A549 (cell line): Measurements from ENCODE around the gene ANTXR2. TPM values are rescaled to one million over a fixed set of nuclear protein-coding genes. Genes with fewer than 3 reads are reported as not detected.
A peak's percentile ranks its signal among the peaks of the same experiment; 100 is the strongest.

Experiments used
- ATAC-seq, 2 experiments: fragments of 200-7000 bp in 1 of 2; fragments of >200 bp in 1 of 2; cut with Nextera tagmentation in 1 of 2; cut with Tn5 transposase in 1 of 2; 3 replicates each; pipeline versions ENCODE4 v1.8.0 to v1.9.1; 2018 to 2020; ENCODE audit warnings: mild to moderate bottlenecking in 1 of 2, moderate library complexity in 1 of 2
- CTCF ChIA-PET: fragments of 300-600 bp; sonication (Branson Sonifier 250); formaldehyde crosslinking; extraction: SDS; loops from one replicate; lab custom pipeline; 2021; ENCODE audit warnings: antibody characterized with exemption, inconsistent platforms; lab: Yijun Ruan, JAX
- POLR2A ChIA-PET: fragments of 350-600 bp; formaldehyde crosslinking; extraction: SDS; loops from one replicate; lab custom pipeline; 2021; ENCODE audit warnings: antibody characterized with exemption, inconsistent platforms; lab: Yijun Ruan, JAX
- DNase-seq, 2 experiments: peaks; one replicate each; pipeline versions ENCODE4 v3.0.0 to v3.0.0-alpha.2; 2011 to 2016; ENCODE audit warnings: low read depth in 1 of 2, low spot score in 1 of 2
- FAIRE-seq: peaks from 2 replicates; lab custom pipeline; 2011; peaks lifted over from hg19 to GRCh38; lab: Jason Lieb, UNC
- H3K27ac ChIP-seq, 2 experiments: fragments of >200 bp; sonication (Bioruptor Twin); formaldehyde crosslinking; 3 replicates each; pipeline ENCODE4 v1.5.1; 2016 to 2017
- H3K4me1 ChIP-seq: fragments of >200 bp; sonication (Bioruptor Twin); formaldehyde crosslinking; 3 replicates; pipeline ENCODE4 v1.6.1; 2016
- H3K4me2 ChIP-seq: fragments of >200 bp; sonication (Bioruptor Twin); formaldehyde crosslinking; 3 replicates; pipeline ENCODE4 v1.6.1; 2016
- H3K4me3 ChIP-seq: fragments of >200 bp; sonication (Bioruptor Twin); formaldehyde crosslinking; 3 replicates; pipeline ENCODE4 v1.5.1; 2016
- H3K9me3 ChIP-seq: fragments of >200 bp; sonication (Bioruptor Twin); formaldehyde crosslinking; 3 replicates; pipeline ENCODE4 v1.6.1; 2016
- CBX2 ChIP-seq: fragments of 200-600 bp; sonication (generic); IDR thresholded peaks from 2 replicates; pipeline ENCODE4 v1.6.1; 2016; ENCODE audit warnings: low read depth, mild to moderate bottlenecking, borderline replicate concordance
- CBX8 ChIP-seq: fragments of 200-600 bp; sonication (generic); IDR thresholded peaks from 2 replicates; pipeline ENCODE4 v1.6.1; 2016
- EHMT2 ChIP-seq: fragments of 200-600 bp; sonication (generic); IDR thresholded peaks from 2 replicates; pipeline ENCODE4 v1.6.1; 2016; ENCODE audit warnings: antibody characterized with exemption, low read depth, mild to moderate bottlenecking, moderate library complexity
- FOSB ChIP-seq: fragments of 250-450 bp; sonication (Bioruptor Pico); IDR thresholded peaks from 2 replicates; pipeline ENCODE4 v1.5.0; 2020; ENCODE audit warnings: mild to moderate bottlenecking, moderate library complexity
- FOSL2 ChIP-seq, 2 experiments: fragments of 450-650 bp in 1 of 2; fragments of >200 bp in 1 of 2; sonication (Bioruptor Twin) in 1 of 2; formaldehyde crosslinking; IDR thresholded peaks; 2 replicates each; pipeline versions ENCODE4 v1.5.0 to v1.6.1; 2016 to 2020; ENCODE audit warnings: mild to moderate bottlenecking in 1 of 2, moderate library complexity in 1 of 2
- FOXS1 ChIP-seq: fragments of 250-450 bp; sonication (Bioruptor Pico); IDR thresholded peaks from 2 replicates; pipeline ENCODE4 v1.5.0; 2020; ENCODE audit warnings: mild to moderate bottlenecking, moderate library complexity
- MAZ ChIP-seq: fragments of 150-350 bp; IDR thresholded peaks from 2 replicates; pipeline ENCODE4 v1.6.1; 2014; ENCODE audit warnings: antibody characterized with exemption, low read depth, low read length, borderline replicate concordance
- POLR2AphosphoS2 ChIP-seq: conservative IDR thresholded peaks from 2 replicates; pipeline ENCODE4 v1.6.1; 2012; ENCODE audit warnings: low read length, improper control_type of control experiment, inconsistent platforms
- RARB ChIP-seq: fragments of 250-450 bp; sonication (Bioruptor Pico); IDR thresholded peaks from 2 replicates; pipeline ENCODE4 v1.8.0; 2021; ENCODE audit warnings: mild to moderate bottlenecking, moderate library complexity
- SMC3 ChIP-seq: fragments of >200 bp; sonication (Bioruptor Twin); formaldehyde crosslinking; IDR thresholded peaks from 3 replicates; pipeline ENCODE4 v1.6.1; 2018; ENCODE audit warnings: inconsistent platforms
- ZC3H11A ChIP-seq: fragments of 450-650 bp; IDR thresholded peaks from 2 replicates; pipeline ENCODE4 v1.6.1; 2014; ENCODE audit warnings: antibody characterized with exemption, mild to moderate bottlenecking
- ZFP36 ChIP-seq: fragments of 450-650 bp; IDR thresholded peaks from 2 replicates; pipeline ENCODE4 v1.6.1; 2014; ENCODE audit warnings: borderline replicate concordance; ENCODE audit not compliant: partially characterized antibody
- ZSCAN20 ChIP-seq: fragments of 250-450 bp; sonication (Bioruptor Pico); IDR thresholded peaks from 2 replicates; pipeline ENCODE4 v1.8.0; 2022; ENCODE audit warnings: mild to moderate bottlenecking, moderate library complexity
- WGBS: methylation state at CpG from one replicate; pipeline ENCODE4 v1.1.6; 2017; ENCODE audit errors: missing lambda C conversion rate; 5-methylcytosine and 5-hydroxymethylcytosine counted together
- polyA plus RNA-seq, 4 experiments: library from polyadenylated mRNA; depleted of rRNA in 3 of 4; stranded (reverse); fragments of >200 nt; fragmentation: RNase III in 1 of 4; extraction: RNeasy Plus Mini Kit Qiagen cat#74134 plus additional on column Dnase treatment in 1 of 4; gene quantifications; 2 replicates in 3 of 4; 3 replicates in 1 of 4; pipeline ENCODE4 v1.2.3, GENCODE V29; 2011 to 2017
- TF ChIP-seq, protein P1 (sequence below): fragments of >200 bp; sonication (Bioruptor Twin); formaldehyde crosslinking; IDR thresholded peaks from 3 replicates; pipeline ENCODE4 v1.5.1; 2016
- TF ChIP-seq, protein P2 (sequence below): fragments of 450-650 bp; IDR thresholded peaks from 2 replicates; pipeline ENCODE4 v1.6.1; 2014; ENCODE audit warnings: antibody characterized with exemption
- TF ChIP-seq, protein P3 (sequence below): fragments of >200 bp; sonication (Bioruptor Twin); formaldehyde crosslinking; IDR thresholded peaks from 3 replicates; pipeline ENCODE4 v1.6.1; 2016
- TF ChIP-seq, protein P4 (sequence below): fragments of 200-600 bp; sonication (generic); IDR thresholded peaks from 2 replicates; pipeline ENCODE4 v1.6.1; 2016; ENCODE audit warnings: antibody characterized with exemption, mild to moderate bottlenecking, moderate library complexity
- TF ChIP-seq, protein P5 (sequence below): IDR thresholded peaks from 2 replicates; pipeline ENCODE4 v1.6.1; 2012

The ANTXR2 gene
- polyA plus RNA-seq, 2 of the 4 experiments (the other 2 are of a cell fraction) = 2.3 to 3.0 TPM

DNA sequence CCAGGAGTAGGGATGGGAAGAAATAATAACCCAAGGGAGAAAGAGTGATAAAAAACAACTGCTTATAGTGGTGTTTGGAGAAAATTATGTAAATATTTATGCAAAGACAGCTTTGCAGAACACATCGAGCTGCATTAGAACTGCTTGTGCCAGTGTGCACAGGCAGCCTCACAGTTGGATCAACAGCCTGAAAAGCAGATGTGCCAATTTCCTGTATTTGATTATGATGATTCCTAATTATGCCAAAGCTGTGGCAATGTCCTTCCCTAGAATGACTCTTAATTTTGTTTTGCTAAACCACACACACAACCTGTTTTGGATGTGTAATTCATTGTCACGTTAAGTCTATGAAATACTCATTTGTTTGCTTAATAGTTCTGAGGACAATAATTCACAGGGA, 30.6 kb upstream of the ANTXR2 start:
- ATAC-seq = no peak
- CTCF ChIA-PET = interaction anchor here (1.4 kb wide), 1 partner anchor 22 kb away, joined by 4 read pairs; no protein-coding TSS in a partner anchor
- no peak for FAIRE-seq
- DNase-seq = no peak
- H3K4me1 ChIP-seq = no peaks in the 10 kb centered on the region
- POLR2A ChIA-PET = no interaction called here
- no peak overlapping the region for H3K4me3 ChIP-seq
- WGBS = 47% methylated on average over 2 of the region's 2 CpGs
- no peaks in the 10 kb centered on the region for H3K9me3 ChIP-seq
- TF ChIP-seq SMC3 (no peak), FOXS1 (CRISPR knock-in tag) (no peak), ZC3H11A (no peak), ZFP36 (no peak), POLR2AphosphoS2 (no peak), EHMT2 (no peak), MAZ (no peak), ZSCAN20 (CRISPR knock-in tag) (no peak), RARB (no peak), CBX8 (no peak)
- TF ChIP-seq, protein P1, sequence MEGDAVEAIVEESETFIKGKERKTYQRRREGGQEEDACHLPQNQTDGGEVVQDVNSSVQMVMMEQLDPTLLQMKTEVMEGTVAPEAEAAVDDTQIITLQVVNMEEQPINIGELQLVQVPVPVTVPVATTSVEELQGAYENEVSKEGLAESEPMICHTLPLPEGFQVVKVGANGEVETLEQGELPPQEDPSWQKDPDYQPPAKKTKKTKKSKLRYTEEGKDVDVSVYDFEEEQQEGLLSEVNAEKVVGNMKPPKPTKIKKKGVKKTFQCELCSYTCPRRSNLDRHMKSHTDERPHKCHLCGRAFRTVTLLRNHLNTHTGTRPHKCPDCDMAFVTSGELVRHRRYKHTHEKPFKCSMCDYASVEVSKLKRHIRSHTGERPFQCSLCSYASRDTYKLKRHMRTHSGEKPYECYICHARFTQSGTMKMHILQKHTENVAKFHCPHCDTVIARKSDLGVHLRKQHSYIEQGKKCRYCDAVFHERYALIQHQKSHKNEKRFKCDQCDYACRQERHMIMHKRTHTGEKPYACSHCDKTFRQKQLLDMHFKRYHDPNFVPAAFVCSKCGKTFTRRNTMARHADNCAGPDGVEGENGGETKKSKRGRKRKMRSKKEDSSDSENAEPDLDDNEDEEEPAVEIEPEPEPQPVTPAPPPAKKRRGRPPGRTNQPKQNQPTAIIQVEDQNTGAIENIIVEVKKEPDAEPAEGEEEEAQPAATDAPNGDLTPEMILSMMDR = no peak
- TF ChIP-seq, protein P2, sequence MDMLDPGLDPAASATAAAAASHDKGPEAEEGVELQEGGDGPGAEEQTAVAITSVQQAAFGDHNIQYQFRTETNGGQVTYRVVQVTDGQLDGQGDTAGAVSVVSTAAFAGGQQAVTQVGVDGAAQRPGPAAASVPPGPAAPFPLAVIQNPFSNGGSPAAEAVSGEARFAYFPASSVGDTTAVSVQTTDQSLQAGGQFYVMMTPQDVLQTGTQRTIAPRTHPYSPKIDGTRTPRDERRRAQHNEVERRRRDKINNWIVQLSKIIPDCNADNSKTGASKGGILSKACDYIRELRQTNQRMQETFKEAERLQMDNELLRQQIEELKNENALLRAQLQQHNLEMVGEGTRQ = no peak
- TF ChIP-seq, protein P3, sequence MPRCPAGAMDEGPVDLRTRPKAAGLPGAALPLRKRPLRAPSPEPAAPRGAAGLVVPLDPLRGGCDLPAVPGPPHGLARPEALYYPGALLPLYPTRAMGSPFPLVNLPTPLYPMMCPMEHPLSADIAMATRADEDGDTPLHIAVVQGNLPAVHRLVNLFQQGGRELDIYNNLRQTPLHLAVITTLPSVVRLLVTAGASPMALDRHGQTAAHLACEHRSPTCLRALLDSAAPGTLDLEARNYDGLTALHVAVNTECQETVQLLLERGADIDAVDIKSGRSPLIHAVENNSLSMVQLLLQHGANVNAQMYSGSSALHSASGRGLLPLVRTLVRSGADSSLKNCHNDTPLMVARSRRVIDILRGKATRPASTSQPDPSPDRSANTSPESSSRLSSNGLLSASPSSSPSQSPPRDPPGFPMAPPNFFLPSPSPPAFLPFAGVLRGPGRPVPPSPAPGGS = no peak
- TF ChIP-seq, protein P4, sequence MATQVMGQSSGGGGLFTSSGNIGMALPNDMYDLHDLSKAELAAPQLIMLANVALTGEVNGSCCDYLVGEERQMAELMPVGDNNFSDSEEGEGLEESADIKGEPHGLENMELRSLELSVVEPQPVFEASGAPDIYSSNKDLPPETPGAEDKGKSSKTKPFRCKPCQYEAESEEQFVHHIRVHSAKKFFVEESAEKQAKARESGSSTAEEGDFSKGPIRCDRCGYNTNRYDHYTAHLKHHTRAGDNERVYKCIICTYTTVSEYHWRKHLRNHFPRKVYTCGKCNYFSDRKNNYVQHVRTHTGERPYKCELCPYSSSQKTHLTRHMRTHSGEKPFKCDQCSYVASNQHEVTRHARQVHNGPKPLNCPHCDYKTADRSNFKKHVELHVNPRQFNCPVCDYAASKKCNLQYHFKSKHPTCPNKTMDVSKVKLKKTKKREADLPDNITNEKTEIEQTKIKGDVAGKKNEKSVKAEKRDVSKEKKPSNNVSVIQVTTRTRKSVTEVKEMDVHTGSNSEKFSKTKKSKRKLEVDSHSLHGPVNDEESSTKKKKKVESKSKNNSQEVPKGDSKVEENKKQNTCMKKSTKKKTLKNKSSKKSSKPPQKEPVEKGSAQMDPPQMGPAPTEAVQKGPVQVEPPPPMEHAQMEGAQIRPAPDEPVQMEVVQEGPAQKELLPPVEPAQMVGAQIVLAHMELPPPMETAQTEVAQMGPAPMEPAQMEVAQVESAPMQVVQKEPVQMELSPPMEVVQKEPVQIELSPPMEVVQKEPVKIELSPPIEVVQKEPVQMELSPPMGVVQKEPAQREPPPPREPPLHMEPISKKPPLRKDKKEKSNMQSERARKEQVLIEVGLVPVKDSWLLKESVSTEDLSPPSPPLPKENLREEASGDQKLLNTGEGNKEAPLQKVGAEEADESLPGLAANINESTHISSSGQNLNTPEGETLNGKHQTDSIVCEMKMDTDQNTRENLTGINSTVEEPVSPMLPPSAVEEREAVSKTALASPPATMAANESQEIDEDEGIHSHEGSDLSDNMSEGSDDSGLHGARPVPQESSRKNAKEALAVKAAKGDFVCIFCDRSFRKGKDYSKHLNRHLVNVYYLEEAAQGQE = no peak
- TF ChIP-seq, protein P5, sequence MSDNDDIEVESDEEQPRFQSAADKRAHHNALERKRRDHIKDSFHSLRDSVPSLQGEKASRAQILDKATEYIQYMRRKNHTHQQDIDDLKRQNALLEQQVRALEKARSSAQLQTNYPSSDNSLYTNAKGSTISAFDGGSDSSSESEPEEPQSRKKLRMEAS = no peak
- H3K27ac ChIP-seq = no peak overlapping the region
- no peak overlapping the region for H3K4me2 ChIP-seq

DNA sequence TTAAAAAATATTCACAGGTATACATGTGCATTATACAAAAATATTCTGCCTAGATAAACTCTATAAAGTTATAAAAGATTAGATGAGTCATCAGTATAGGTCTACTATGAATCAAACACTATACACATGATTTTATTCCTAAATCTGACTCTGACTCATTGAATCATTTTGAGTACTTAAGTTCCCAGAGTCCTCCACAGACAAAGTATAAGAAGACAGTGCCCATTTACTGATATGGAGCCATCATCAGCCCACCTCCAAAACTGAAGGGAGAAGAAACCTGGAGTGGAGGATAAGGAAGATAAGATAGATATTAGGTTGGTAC, 28.7 kb upstream of the ANTXR2 start:
- ChIA-PET CTCF (interaction anchor here (0.5 kb wide), 1 partner anchor 422 kb away, joined by 3 read pairs; no protein-coding TSS in a partner anchor), POLR2A (no interaction called here)
- Histone ChIP-seq H3K4me3 (no peak overlapping the region), H3K4me1 (no peaks in the 10 kb centered on the region), H3K27ac (no peak overlapping the region), H3K4me2 (no peak overlapping the region), H3K9me3 (no peaks in the 10 kb centered on the region)
- TF ChIP-seq FOSB (CRISPR knock-in tag) = no peak
- TF ChIP-seq CBX2 = no peak
- no peak for TF ChIP-seq FOSL2 (IDR thresholded peaks at IDR 0.05)
- TF ChIP-seq FOSL2 (CRISPR knock-in tag; IDR thresholded peaks at IDR 0.05) = peak; percentile 59
- FAIRE-seq (no peak), DNase-seq (no peak), ATAC-seq (no peak)
